ENCODE results near the gene TMEM97.

The TMEM97 gene

GRCh38 chr17:28317099-28317965 is 1.7 kb upstream of the TMEM97 start:
- Histone ChIP-seq H3K27me3 (ENCODE audit: control insufficient read depth, insufficient read depth, low read length) (no peaks in the 10 kb centered on the region; the same call in 1 of the 2 replicates), H3K9ac (ENCODE audit: low read length) (peak overlapping the region; percentile 75), H3K27ac (ENCODE audit: low read depth, low read length) (no peak overlapping the region), H3K4me1 (ENCODE audit: control insufficient read depth, insufficient read depth, low read length) (peaks cover 24% of the 10 kb centered on the region), H3K4me3 (ENCODE audit: low read depth, low read length) (peak overlapping the region; percentile 88), H3K9me3 (ENCODE audit: control insufficient read depth, insufficient read depth, low read depth, low read length) (no peaks in the 10 kb centered on the region), H3K36me3 (ENCODE audit: control insufficient read depth, insufficient read depth, low read length) (peaks cover 6% of the 10 kb centered on the region; the same call in 1 of the 2 replicates)

GRCh38 chr17:28317966-28318758 is 838 bp upstream of the TMEM97 start:
- no peaks in the 10 kb centered on the region for H3K9me3 ChIP-seq (ENCODE audit: control insufficient read depth, insufficient read depth, low read depth, low read length)
- H3K4me1 ChIP-seq (ENCODE audit: control insufficient read depth, insufficient read depth, low read length): peaks cover 28% of the 10 kb centered on the region
- H3K27ac ChIP-seq (ENCODE audit: low read depth, low read length): peak overlapping the region; percentile 16; the same call in 1 of the 2 replicates
- H3K36me3 ChIP-seq (ENCODE audit: control insufficient read depth, insufficient read depth, low read length): peaks cover 8% of the 10 kb centered on the region
- H3K4me3 ChIP-seq (ENCODE audit: low read depth, low read length): peak overlapping the region; percentile 88
- H3K9ac ChIP-seq (ENCODE audit: low read length): peak overlapping the region; percentile 75
- no peaks in the 10 kb centered on the region; the same call in 1 of the 2 replicates for H3K27me3 ChIP-seq (ENCODE audit: control insufficient read depth, insufficient read depth, low read length)

- Histone ChIP-seq H3K9ac (ENCODE audit: low read length) (peak overlapping the region; percentile 97), H3K36me3 (ENCODE audit: control insufficient read depth, insufficient read depth, low read length) (peaks cover 8% of the 10 kb centered on the region), H3K4me1 (ENCODE audit: control insufficient read depth, insufficient read depth, low read length) (peaks cover 28% of the 10 kb centered on the region), H3K27ac (ENCODE audit: low read depth, low read length) (peak overlapping the region; percentile 82), H3K4me3 (ENCODE audit: low read depth, low read length) (peak overlapping the region; percentile 88), H3K9me3 (ENCODE audit: control insufficient read depth, insufficient read depth, low read depth, low read length) (no peaks in the 10 kb centered on the region), H3K27me3 (ENCODE audit: control insufficient read depth, insufficient read depth, low read length) (no peaks in the 10 kb centered on the region; the same call in 1 of the 2 replicates)
Observed at GRCh38 chr17:28319598-28319935, 567 bp downstream of the TMEM97 start.

- no peaks in the 10 kb centered on the region; the same call in 1 of the 2 replicates for H3K27me3 ChIP-seq (ENCODE audit: control insufficient read depth, insufficient read depth, low read length)
- H3K27ac ChIP-seq (ENCODE audit: low read depth, low read length): no peak overlapping the region
- H3K9ac ChIP-seq (ENCODE audit: low read length): peak overlapping the region; percentile 97
- H3K36me3 ChIP-seq (ENCODE audit: control insufficient read depth, insufficient read depth, low read length): peaks cover 14% of the 10 kb centered on the region
- H3K4me3 ChIP-seq (ENCODE audit: low read depth, low read length): peak overlapping the region; percentile 88
- no peaks in the 10 kb centered on the region for H3K9me3 ChIP-seq (ENCODE audit: control insufficient read depth, insufficient read depth, low read depth, low read length)
- peaks cover 28% of the 10 kb centered on the region for H3K4me1 ChIP-seq (ENCODE audit: control insufficient read depth, insufficient read depth, low read length)
Observed at GRCh38 chr17:28320215-28321061, 1.4 kb downstream of the TMEM97 start.

GRCh38 chr17:28324267-28324745 is 5.3 kb downstream of the TMEM97 start:
- peaks cover 15% of the 10 kb centered on the region; the same call in 1 of the 2 replicates for H3K4me1 ChIP-seq (ENCODE audit: control insufficient read depth, insufficient read depth, low read length)
- no peaks in the 10 kb centered on the region for H3K9me3 ChIP-seq (ENCODE audit: control insufficient read depth, insufficient read depth, low read depth, low read length)
- H3K9ac ChIP-seq (ENCODE audit: low read length): no peak overlapping the region
- H3K4me3 ChIP-seq (ENCODE audit: low read depth, low read length): no peak overlapping the region
- no peak overlapping the region for H3K27ac ChIP-seq (ENCODE audit: low read depth, low read length)
- peaks cover 53% of the 10 kb centered on the region for H3K36me3 ChIP-seq (ENCODE audit: control insufficient read depth, insufficient read depth, low read length)
- no peaks in the 10 kb centered on the region for H3K27me3 ChIP-seq (ENCODE audit: control insufficient read depth, insufficient read depth, low read length)

- Histone ChIP-seq H3K4me1 (ENCODE audit: control insufficient read depth, insufficient read depth, low read length) (peaks cover 15% of the 10 kb centered on the region; the same call in 1 of the 2 replicates), H3K27ac (ENCODE audit: low read depth, low read length) (no peak overlapping the region), H3K9ac (ENCODE audit: low read length) (no peak overlapping the region), H3K4me3 (ENCODE audit: low read depth, low read length) (no peak overlapping the region), H3K27me3 (ENCODE audit: control insufficient read depth, insufficient read depth, low read length) (no peaks in the 10 kb centered on the region), H3K9me3 (ENCODE audit: control insufficient read depth, insufficient read depth, low read depth, low read length) (no peaks in the 10 kb centered on the region), H3K36me3 (ENCODE audit: control insufficient read depth, insufficient read depth, low read length) (peaks cover 56% of the 10 kb centered on the region)
Observed at GRCh38 chr17:28324781-28325180, 5.8 kb downstream of the TMEM97 start.

GRCh38 chr17:28325211-28325610 is 6.2 kb downstream of the TMEM97 start:
- no peak overlapping the region for H3K9ac ChIP-seq (ENCODE audit: low read length)
- H3K4me1 ChIP-seq (ENCODE audit: control insufficient read depth, insufficient read depth, low read length): peaks cover 12% of the 10 kb centered on the region; the same call in 1 of the 2 replicates
- H3K27ac ChIP-seq (ENCODE audit: low read depth, low read length): no peak overlapping the region
- no peaks in the 10 kb centered on the region for H3K27me3 ChIP-seq (ENCODE audit: control insufficient read depth, insufficient read depth, low read length)
- H3K9me3 ChIP-seq (ENCODE audit: control insufficient read depth, insufficient read depth, low read depth, low read length): no peaks in the 10 kb centered on the region
- H3K36me3 ChIP-seq (ENCODE audit: control insufficient read depth, insufficient read depth, low read length): peaks cover 56% of the 10 kb centered on the region
- no peak overlapping the region for H3K4me3 ChIP-seq (ENCODE audit: low read depth, low read length)

GRCh38 chr17:28326114-28326513 is 7.1 kb downstream of the TMEM97 start:
- no peak overlapping the region for H3K27ac ChIP-seq (ENCODE audit: low read depth, low read length)
- no peaks in the 10 kb centered on the region for H3K27me3 ChIP-seq (ENCODE audit: control insufficient read depth, insufficient read depth, low read length)

GRCh38 chr17:28327031-28327607 is 8.1 kb downstream of the TMEM97 start:
- no peak overlapping the region for H3K4me3 ChIP-seq (ENCODE audit: low read depth, low read length)
- H3K36me3 ChIP-seq (ENCODE audit: control insufficient read depth, insufficient read depth, low read length): peaks cover 64% of the 10 kb centered on the region
- no peak overlapping the region for H3K27ac ChIP-seq (ENCODE audit: low read depth, low read length)

More at GRCh38 chr17:28326114-28326513, 7.1 kb downstream of the TMEM97 start:
- Histone ChIP-seq H3K9ac (ENCODE audit: low read length) (no peak overlapping the region), H3K4me1 (ENCODE audit: control insufficient read depth, insufficient read depth, low read length) (peaks cover 4% of the 10 kb centered on the region; the same call in 1 of the 2 replicates), H3K36me3 (ENCODE audit: control insufficient read depth, insufficient read depth, low read length) (peaks cover 58% of the 10 kb centered on the region), H3K4me3 (ENCODE audit: low read depth, low read length) (no peak overlapping the region), H3K9me3 (ENCODE audit: control insufficient read depth, insufficient read depth, low read depth, low read length) (no peaks in the 10 kb centered on the region)

GRCh38 chr17:28327709-28328108 is 8.7 kb downstream of the TMEM97 start:
- Histone ChIP-seq H3K9me3 (ENCODE audit: control insufficient read depth, insufficient read depth, low read depth, low read length) (no peaks in the 10 kb centered on the region), H3K4me3 (ENCODE audit: low read depth, low read length) (no peak overlapping the region), H3K27me3 (ENCODE audit: control insufficient read depth, insufficient read depth, low read length) (no peaks in the 10 kb centered on the region), H3K9ac (ENCODE audit: low read length) (no peak overlapping the region), H3K27ac (ENCODE audit: low read depth, low read length) (no peak overlapping the region), H3K4me1 (ENCODE audit: control insufficient read depth, insufficient read depth, low read length) (peaks cover 4% of the 10 kb centered on the region; the same call in 1 of the 2 replicates), H3K36me3 (ENCODE audit: control insufficient read depth, insufficient read depth, low read length) (peaks cover 64% of the 10 kb centered on the region)

More at GRCh38 chr17:28327031-28327607, 8.1 kb downstream of the TMEM97 start:
- H3K4me1 ChIP-seq (ENCODE audit: control insufficient read depth, insufficient read depth, low read length): peaks cover 4% of the 10 kb centered on the region; the same call in 1 of the 2 replicates
- H3K27me3 ChIP-seq (ENCODE audit: control insufficient read depth, insufficient read depth, low read length): no peaks in the 10 kb centered on the region
- no peak overlapping the region for H3K9ac ChIP-seq (ENCODE audit: low read length)
- H3K9me3 ChIP-seq (ENCODE audit: control insufficient read depth, insufficient read depth, low read depth, low read length): no peaks in the 10 kb centered on the region

All from HUES6 (cell line).